Neural progenitor cell (in vitro differentiated cells): ENCODE results near the gene MEIS1. TPM values are rescaled to one million over a fixed set of nuclear protein-coding genes. Genes with fewer than 3 reads are reported as not detected.

Experiments
- DNase-seq: peaks from one replicate; pipeline ENCODE4 v3.0.0-alpha.2; 2016; ENCODE audit warnings: low spot score
- H2AFZ ChIP-seq: fragments of 200-600 bp; sonication (generic); replicated peaks from 2 replicates; pipeline ENCODE4 v1.6.1; 2016; ENCODE audit warnings: antibody characterized with exemption
- H3F3A ChIP-seq: fragments of 200-600 bp; sonication (generic); 2 replicates; pipeline ENCODE4 v1.6.1; 2016; ENCODE audit warnings: antibody characterized with exemption, low read depth
- H3K27ac ChIP-seq: fragments of 200-600 bp; sonication (generic); 2 replicates; pipeline ENCODE4 v1.5.1; 2016; ENCODE audit warnings: mild to moderate bottlenecking
- H3K27me3 ChIP-seq: fragments of 200-600 bp; sonication (generic); 2 replicates; pipeline ENCODE4 v1.6.1; 2016; ENCODE audit warnings: mild to moderate bottlenecking, moderate library complexity
- H3K36me3 ChIP-seq: fragments of 200-600 bp; sonication (generic); 2 replicates; pipeline ENCODE4 v1.5.1; 2016
- H3K4me1 ChIP-seq: fragments of 200-600 bp; sonication (generic); 2 replicates; pipeline ENCODE4 v1.6.1; 2016; ENCODE audit warnings: mixed run types
- H3K4me2 ChIP-seq: fragments of 200-600 bp; sonication (generic); 2 replicates; pipeline ENCODE4 v1.6.1; 2016
- H3K4me3 ChIP-seq: fragments of 200-600 bp; sonication (generic); 2 replicates; pipeline ENCODE4 v1.5.1; 2016
- H3K79me2 ChIP-seq: fragments of 200-600 bp; sonication (generic); 2 replicates; pipeline ENCODE4 v1.6.1; 2016; ENCODE audit warnings: low read depth
- H3K9ac ChIP-seq: fragments of 200-600 bp; sonication (generic); 2 replicates; pipeline ENCODE4 v1.6.1; 2016
- H3K9me3 ChIP-seq: fragments of 200-600 bp; sonication (generic); 2 replicates; pipeline ENCODE4 v1.5.1; 2016; ENCODE audit warnings: low read depth
- H4K20me1 ChIP-seq: fragments of 200-600 bp; sonication (generic); 2 replicates; pipeline ENCODE4 v1.6.1; 2016; ENCODE audit warnings: low read depth
- H3K27ac Mint-ChIP-seq: 3 replicates; pipeline ENCODE4 v1.8.0; 2021; ENCODE audit warnings: mixed read lengths
- H3K27me3 Mint-ChIP-seq: 2 replicates; pipeline ENCODE4 v1.8.0; 2022; ENCODE audit warnings: low read depth, mild to moderate bottlenecking, inconsistent platforms, moderate library complexity, mixed read lengths; ENCODE audit not compliant: insufficient read depth
- H3K36me3 Mint-ChIP-seq: 3 replicates; pipeline ENCODE4 v1.8.0; 2021; ENCODE audit warnings: mixed read lengths
- H3K4me1 Mint-ChIP-seq: 3 replicates; pipeline ENCODE4 v1.8.0; 2021; ENCODE audit warnings: mixed read lengths
- H3K4me3 Mint-ChIP-seq: 3 replicates; pipeline ENCODE4 v1.8.0; 2021; ENCODE audit warnings: mild to moderate bottlenecking, moderate library complexity, mixed read lengths
- H3K9me3 Mint-ChIP-seq: 3 replicates; pipeline ENCODE4 v1.8.0; 2020; ENCODE audit warnings: mixed read lengths
- CTCF ChIP-seq: fragments of 200-600 bp; sonication (generic); IDR thresholded peaks from 2 replicates; pipeline ENCODE4 v1.5.1; 2017; ENCODE audit warnings: antibody characterized with exemption, mild to moderate bottlenecking
- EZH2 ChIP-seq: fragments of 200-600 bp; sonication (generic); IDR thresholded peaks from 2 replicates; pipeline ENCODE4 v1.6.1; 2017; ENCODE audit warnings: antibody characterized with exemption, mild to moderate bottlenecking, moderate library complexity
- EZH2phosphoT487 ChIP-seq: fragments of 200-600 bp; sonication (generic); IDR thresholded peaks from 2 replicates; pipeline ENCODE4 v1.6.1; 2017; ENCODE audit warnings: antibody characterized with exemption
- total RNA-seq: library from RNA; depleted of rRNA; stranded (reverse); fragments of >200 nt; gene quantifications from 2 replicates; pipeline ENCODE4 v1.2.3, GENCODE V29; 2015; ENCODE audit warnings: low replicate concordance

MEIS1 gene
- total RNA-seq, 1 donor from 2014 or later = 14.7 TPM

GRCh38 chr2:66496670-66497420 lies 61.9 kb downstream of the MEIS1 start:
- TF ChIP-seq CTCF = no peak
- TF ChIP-seq EZH2phosphoT487 = no peak
- TF ChIP-seq EZH2 = no peak

GRCh38 chr2:66497431-66498288 lies 62.7 kb downstream of the MEIS1 start:
- H3K9me3 Mint-ChIP-seq = no peaks in the 10 kb centered on the region
- Histone ChIP-seq H3K9me3 (no peaks in the 10 kb centered on the region), H4K20me1 (no peaks in the 10 kb centered on the region), H3K27ac (no peak overlapping the region), H3K27me3 (no peaks in the 10 kb centered on the region), H3K9ac (no peak overlapping the region), H3K4me3 (no peak overlapping the region), H3K4me2 (peak overlapping the region; percentile 30), H3F3A (peaks cover 19% of the 10 kb centered on the region), H3K36me3 (no peaks in the 10 kb centered on the region), H2AFZ (no peak overlapping the region), H3K79me2 (no peaks in the 10 kb centered on the region), H3K4me1 (peaks cover 36% of the 10 kb centered on the region)
- no peak overlapping the region for H3K27ac Mint-ChIP-seq
- peaks cover 54% of the 10 kb centered on the region for H3K4me1 Mint-ChIP-seq
- H3K4me3 Mint-ChIP-seq = no peak overlapping the region
- peaks cover 11% of the 10 kb centered on the region for H3K36me3 Mint-ChIP-seq
- DNase-seq = no peak
- peaks cover 4% of the 10 kb centered on the region for H3K27me3 Mint-ChIP-seq
- TF ChIP-seq CTCF (no peak), EZH2phosphoT487 (no peak), EZH2 (no peak)

More at GRCh38 chr2:66496670-66497420, 61.9 kb downstream of the MEIS1 start:
- peaks cover 42% of the 10 kb centered on the region for H3K4me1 ChIP-seq
- Mint-ChIP-seq H3K36me3 (peaks cover 11% of the 10 kb centered on the region), H3K27ac (no peak overlapping the region), H3K4me1 (peaks cover 54% of the 10 kb centered on the region), H3K27me3 (peaks cover 4% of the 10 kb centered on the region), H3K9me3 (no peaks in the 10 kb centered on the region), H3K4me3 (no peak overlapping the region)
- H3K4me2 ChIP-seq = no peak overlapping the region
- no peak overlapping the region for H3K27ac ChIP-seq
- no peak overlapping the region for H2AFZ ChIP-seq
- H3K27me3 ChIP-seq = no peaks in the 10 kb centered on the region
- no peak overlapping the region for H3K9ac ChIP-seq
- no peak for DNase-seq
- H3K79me2 ChIP-seq = no peaks in the 10 kb centered on the region
- no peak overlapping the region for H3K4me3 ChIP-seq
- no peaks in the 10 kb centered on the region for H3K36me3 ChIP-seq
- H3K9me3 ChIP-seq = no peaks in the 10 kb centered on the region
- peaks cover 19% of the 10 kb centered on the region for H3F3A ChIP-seq
- no peaks in the 10 kb centered on the region for H4K20me1 ChIP-seq

- H3K27me3 ChIP-seq = no peaks in the 10 kb centered on the region
- no peak overlapping the region for H3K9ac ChIP-seq
- H3K79me2 ChIP-seq = no peaks in the 10 kb centered on the region
- H3K27ac Mint-ChIP-seq = peak overlapping the region; percentile 28
- H3K36me3 Mint-ChIP-seq = peaks cover 12% of the 10 kb centered on the region
- peaks cover 19% of the 10 kb centered on the region for H3F3A ChIP-seq
- H4K20me1 ChIP-seq = no peaks in the 10 kb centered on the region
- H3K9me3 Mint-ChIP-seq = no peaks in the 10 kb centered on the region
- H3K36me3 ChIP-seq = no peaks in the 10 kb centered on the region
- H3K9me3 ChIP-seq = no peaks in the 10 kb centered on the region
- DNase-seq = peak; percentile 54
- TF ChIP-seq EZH2 (no peak), EZH2phosphoT487 (peak; percentile 55)
- H3K27me3 Mint-ChIP-seq = peaks cover 4% of the 10 kb centered on the region
- H3K4me1 ChIP-seq = peaks cover 35% of the 10 kb centered on the region
- H3K4me3 Mint-ChIP-seq = no peak overlapping the region
- peaks cover 53% of the 10 kb centered on the region for H3K4me1 Mint-ChIP-seq
- H3K4me3 ChIP-seq = no peak overlapping the region
- no peak overlapping the region for H3K27ac ChIP-seq
- H2AFZ ChIP-seq = no peak overlapping the region
- H3K4me2 ChIP-seq = peak overlapping the region; percentile 30
These were observed 63.5 kb downstream of the MEIS1 start for GRCh38 chr2:66498289-66498975.
